Kidney (tissue), 14 donors: ENCODE measurements around the gene MTA2. TPM values are rescaled to one million over a fixed set of nuclear protein-coding genes. Genes with fewer than 3 reads are reported as not detected.

Experiments used
- DNase-seq, 5 donors: peaks; one replicate each; pipeline ENCODE4 v3.0.0-alpha.2; 2013 to 2020
- FAIRE-seq: peaks from 2 replicates; lab custom pipeline; 2012; peaks lifted over from hg19 to GRCh38; lab: Jason Lieb, UNC
- H3K27ac ChIP-seq, 2 donors: one replicate each; pipeline ENCODE4 v1.7.0; 2013; ENCODE audit warnings: low read depth in 2 of 2, low read length in 2 of 2, inconsistent platforms in 1 of 2
- H3K27me3 ChIP-seq: one replicate; pipeline ENCODE4 v1.7.1; 2013; ENCODE audit warnings: low read length, inconsistent platforms; ENCODE audit not compliant: control insufficient read depth, insufficient read depth
- H3K36me3 ChIP-seq, 3 donors: one replicate each; pipeline versions ENCODE4 v1.7.0 to v1.7.1; 2013; ENCODE audit warnings: low read length in 3 of 3, control low read depth in 1 of 3, inconsistent platforms in 1 of 3; ENCODE audit not compliant: insufficient read depth in 3 of 3, control insufficient read depth in 2 of 3
- H3K4me1 ChIP-seq, 3 donors: one replicate each; pipeline versions ENCODE4 v1.7.0 to v1.7.1; 2013; ENCODE audit warnings: low read length in 3 of 3, inconsistent platforms in 1 of 3, low read depth in 1 of 3; ENCODE audit not compliant: control insufficient read depth in 2 of 3, insufficient read depth in 2 of 3
- H3K4me3 ChIP-seq, 3 donors: one replicate each; pipeline versions ENCODE4 v1.7.0 to v1.8.1; 2013; ENCODE audit warnings: low read length in 3 of 3, control low read depth in 1 of 3, inconsistent platforms in 1 of 3
- H3K9ac ChIP-seq, 3 donors: one replicate each; pipeline versions ENCODE4 v1.7.0 to v1.7.1; 2013; ENCODE audit warnings: low read length in 3 of 3, control low read depth in 1 of 3, inconsistent platforms in 1 of 3
- H3K9me3 ChIP-seq, 3 donors: one replicate each; pipeline versions ENCODE4 v1.7.0 to v1.7.1; 2013; ENCODE audit warnings: low read length in 3 of 3, control low read depth in 1 of 3, inconsistent platforms in 1 of 3; ENCODE audit not compliant: control insufficient read depth in 2 of 3, insufficient read depth in 1 of 3
- intact Hi-C: fragments of 100-400 bp; cut with DNase I; formaldehyde crosslinking; loops from one replicate; pipeline ENCODE4 v1.11.1; 2022
- polyA plus RNA-seq: library from polyadenylated mRNA; stranded (reverse); fragments of 350-450 nt; fragmentation: Illumina TruSeq; extraction: RNeasy Lipid Tissue Mini Kit (QIAGEN cat#74804); gene quantifications from one replicate; pipeline ENCODE4 v1.2.3, GENCODE V29; 2014; ENCODE audit warnings: low read depth, low replicate concordance; ENCODE audit not compliant: insufficient read depth
- total RNA-seq: library from RNA; stranded (reverse); fragmentation: NEBNext Ultra II Directional; extraction: Animal tissue kit (Norgen Biotek cat#: 25700); gene quantifications from one replicate; pipeline ENCODE4 v1.2.1, GENCODE V29; 2021
- TF ChIP-seq, protein P1 (sequence below): IDR thresholded peaks from 3 replicates; pipeline ENCODE4 v1.5.1; 2012; ENCODE audit warnings: mild to moderate bottlenecking, moderate library complexity, borderline replicate concordance; ENCODE audit not compliant: insufficient read depth; ENCODE audit errors: extremely low read depth
- donor health status: control.
- donor health status: control.
- donor health status: control.
- donor health status: control.
- donor health status: control.
- donor health status: DM: yes; HTN: yes; CAD: no.
- donor health status: Normal renal cell carcinoma (clear cell type).

Gene MTA2
- total and polyA plus RNA-seq, 2 donors from 2014 or later, result 34.4 to 71.8 TPM

DNA sequence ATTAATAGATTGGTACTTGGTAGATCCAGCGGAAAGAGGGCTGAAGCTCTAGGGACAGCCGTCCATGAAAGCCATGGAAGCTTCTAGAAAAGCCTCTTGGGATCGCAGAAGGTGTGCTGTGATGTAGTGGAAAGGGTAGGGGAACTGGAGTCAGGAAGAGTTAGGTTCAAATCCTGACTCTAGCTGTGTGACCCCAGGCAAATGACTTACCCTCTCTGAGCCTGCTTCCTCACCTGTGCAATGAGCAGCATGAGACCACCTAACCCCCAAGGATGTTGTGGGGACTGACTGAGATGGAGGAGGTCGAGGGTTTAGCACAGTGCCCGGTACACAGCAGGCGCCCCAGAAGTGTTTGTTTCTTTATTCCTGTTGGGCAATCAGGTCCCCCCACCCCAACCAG, 8.7 kb upstream of the MTA2 start:
- Histone ChIP-seq H3K27me3 (no peaks in the 10 kb centered on the region), H3K9ac (no peak overlapping the region), H3K4me1 (peaks cover 0 to 26% (median 4%) of the 10 kb centered on the region in 3 donors), H3K9me3 (no peaks in the 10 kb centered on the region), H3K4me3 (no peak overlapping the region), H3K36me3 (peaks cover 2 to 11% (median 9%) of the 10 kb centered on the region in 3 donors), H3K27ac (no peak overlapping the region)
- FAIRE-seq (no peak), DNase-seq (no peak)
- TF ChIP-seq, protein P1, sequence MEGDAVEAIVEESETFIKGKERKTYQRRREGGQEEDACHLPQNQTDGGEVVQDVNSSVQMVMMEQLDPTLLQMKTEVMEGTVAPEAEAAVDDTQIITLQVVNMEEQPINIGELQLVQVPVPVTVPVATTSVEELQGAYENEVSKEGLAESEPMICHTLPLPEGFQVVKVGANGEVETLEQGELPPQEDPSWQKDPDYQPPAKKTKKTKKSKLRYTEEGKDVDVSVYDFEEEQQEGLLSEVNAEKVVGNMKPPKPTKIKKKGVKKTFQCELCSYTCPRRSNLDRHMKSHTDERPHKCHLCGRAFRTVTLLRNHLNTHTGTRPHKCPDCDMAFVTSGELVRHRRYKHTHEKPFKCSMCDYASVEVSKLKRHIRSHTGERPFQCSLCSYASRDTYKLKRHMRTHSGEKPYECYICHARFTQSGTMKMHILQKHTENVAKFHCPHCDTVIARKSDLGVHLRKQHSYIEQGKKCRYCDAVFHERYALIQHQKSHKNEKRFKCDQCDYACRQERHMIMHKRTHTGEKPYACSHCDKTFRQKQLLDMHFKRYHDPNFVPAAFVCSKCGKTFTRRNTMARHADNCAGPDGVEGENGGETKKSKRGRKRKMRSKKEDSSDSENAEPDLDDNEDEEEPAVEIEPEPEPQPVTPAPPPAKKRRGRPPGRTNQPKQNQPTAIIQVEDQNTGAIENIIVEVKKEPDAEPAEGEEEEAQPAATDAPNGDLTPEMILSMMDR, result no peak
- intact Hi-C loops, result no loop called here

DNA sequence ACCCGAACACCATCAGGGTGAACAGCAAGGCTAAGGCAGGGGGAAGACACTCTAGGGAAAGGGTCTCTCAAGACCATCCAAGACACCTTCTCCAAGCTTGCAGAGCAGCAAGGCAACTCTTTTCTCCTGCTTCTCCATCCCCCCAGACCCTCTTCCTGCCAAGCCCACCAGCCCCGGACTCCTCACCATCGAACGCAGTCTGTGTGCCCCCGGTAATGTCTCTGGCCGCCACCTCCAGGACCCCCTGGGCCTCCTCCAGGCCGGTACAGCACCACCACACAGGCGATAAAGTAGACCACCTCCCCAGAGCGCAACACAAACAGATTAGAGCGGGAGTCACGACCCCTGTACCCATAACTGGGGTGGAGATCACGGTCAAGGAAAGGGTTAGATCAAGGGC, 7.1 kb upstream of the MTA2 start:
- Histone ChIP-seq H3K9me3 (no peaks in the 10 kb centered on the region), H3K27me3 (no peaks in the 10 kb centered on the region), H3K4me3 (no peak overlapping the region), H3K27ac (no peak overlapping the region), H3K36me3 (peaks cover 2 to 15% (median 12%) of the 10 kb centered on the region in 3 donors), H3K9ac (no peak overlapping the region), H3K4me1 (peaks cover 0 to 24% (median 4%) of the 10 kb centered on the region in 3 donors)
- FAIRE-seq (no peak), DNase-seq (no peak)
- intact Hi-C loops, result no loop called here
- TF ChIP-seq, protein P1, result no peak

DNA sequence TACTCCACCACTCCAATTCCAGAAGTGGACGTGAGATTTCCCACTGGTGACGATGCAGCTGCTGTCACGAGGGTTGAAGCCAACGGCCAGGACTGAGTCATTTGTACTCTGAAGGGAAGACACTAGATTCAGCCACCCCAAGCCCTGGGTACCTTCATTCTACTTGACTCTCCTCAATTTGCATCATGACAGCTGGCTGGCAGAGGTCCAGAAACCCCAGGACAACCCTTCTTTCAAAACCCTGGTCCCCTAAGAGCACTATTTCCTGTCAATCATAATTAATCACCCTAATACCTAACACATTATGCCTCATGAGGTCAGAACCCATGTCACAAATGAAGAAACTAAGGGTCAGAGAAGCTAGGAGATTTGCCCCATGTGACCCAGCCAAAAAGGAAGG, 6.0 kb upstream of the MTA2 start:
- Histone ChIP-seq H3K9me3 (no peaks in the 10 kb centered on the region), H3K27me3 (no peaks in the 10 kb centered on the region), H3K36me3 (peaks cover 2 to 15% (median 12%) of the 10 kb centered on the region in 3 donors), H3K9ac (no peak overlapping the region), H3K27ac (no peak overlapping the region), H3K4me3 (no peak overlapping the region), H3K4me1 (peaks cover 0 to 21% (median 4%) of the 10 kb centered on the region in 3 donors)
- TF ChIP-seq, protein P1, result no peak
- FAIRE-seq (no peak), DNase-seq (no peak)
- intact Hi-C loops, result no loop called here

DNA sequence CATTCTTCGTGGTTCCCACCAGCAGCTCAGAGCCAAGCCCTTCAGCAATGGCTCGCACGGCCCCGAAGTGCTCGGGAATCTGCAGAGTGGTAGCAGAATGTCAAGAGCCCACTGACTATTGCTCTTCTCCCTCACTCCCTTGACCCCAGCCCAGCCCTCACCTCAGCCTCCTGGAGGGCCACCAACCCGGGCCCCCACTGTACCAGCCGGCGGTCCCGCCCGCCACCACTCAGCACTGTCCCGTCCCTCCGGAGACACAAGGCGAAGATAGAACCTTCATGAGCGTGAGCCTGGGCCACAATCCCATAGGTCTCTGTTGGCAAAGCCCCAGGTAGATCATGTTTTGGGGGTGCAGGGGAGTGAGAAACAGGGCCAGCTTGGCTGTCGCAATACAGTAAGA, 4.2 kb upstream of the MTA2 start:
- no peak overlapping the region for H3K27ac ChIP-seq
- H3K4me3 ChIP-seq, result no peak overlapping the region
- peak in 1 of 5 donors; percentile 42 for DNase-seq

More for the DNA sequence above, 4.2 kb upstream of the MTA2 start:
- Histone ChIP-seq H3K9ac (no peak overlapping the region), H3K4me1 (peaks cover 0 to 13% (median 0%) of the 10 kb centered on the region in 3 donors), H3K27me3 (no peaks in the 10 kb centered on the region), H3K9me3 (no peaks in the 10 kb centered on the region), H3K36me3 (peaks cover 2 to 15% (median 12%) of the 10 kb centered on the region in 3 donors)
- no peak for FAIRE-seq
- intact Hi-C loops, result no loop called here
- TF ChIP-seq, protein P1, result no peak
